ENCODE measurements around the gene MYL1.

Gene MYL1

DNA sequence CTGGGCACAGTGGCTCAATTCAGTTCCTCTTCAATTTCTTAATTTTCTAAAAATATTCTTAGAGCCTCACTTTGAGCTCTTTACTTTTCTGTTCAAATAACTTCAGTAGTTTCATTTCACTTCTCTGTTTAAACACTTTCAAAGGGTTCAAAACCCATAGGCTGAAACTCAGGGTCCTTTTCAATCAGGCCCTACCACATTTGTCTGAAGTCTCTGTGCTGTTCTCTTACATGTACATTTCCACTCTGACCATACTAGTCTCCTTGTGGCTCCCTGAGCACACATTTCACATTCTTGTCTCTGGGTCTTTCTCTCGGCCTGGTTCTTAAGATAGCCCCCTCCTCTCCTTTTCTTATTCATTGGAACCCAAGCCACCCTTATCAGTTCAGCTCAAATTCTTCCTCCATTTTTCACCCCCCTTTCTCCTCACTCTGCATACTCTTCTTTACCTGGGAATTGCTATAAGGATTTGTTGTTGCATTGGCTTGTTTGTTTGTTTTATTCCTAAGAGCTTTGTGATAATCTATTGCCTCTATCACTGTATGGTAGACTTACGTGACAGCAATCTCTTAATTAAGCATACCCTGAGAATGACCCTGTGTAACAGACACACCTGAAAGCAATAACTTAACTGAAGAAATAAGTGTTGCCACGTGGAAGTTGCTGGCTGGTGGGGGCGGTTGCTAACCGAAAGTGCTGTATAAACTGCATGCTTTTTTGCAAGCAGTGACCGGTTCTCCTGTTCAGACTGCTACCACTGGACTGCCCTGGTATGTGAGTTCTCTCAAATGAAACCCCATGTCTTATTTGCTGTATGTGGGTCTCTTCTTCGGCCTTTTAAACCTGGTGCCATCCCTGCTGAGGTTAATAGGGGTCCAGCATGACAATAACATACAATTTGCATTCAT, 62.0 kb downstream of the MYL1 start:
- no peak overlapping the region for H3K27ac Mint-ChIP-seq
- DNase-seq = no peak
- H3K27me3 Mint-ChIP-seq (ENCODE audit: low read depth, poor library complexity) = peaks cover 2% of the 10 kb centered on the region
- H3K4me3 Mint-ChIP-seq = no peak overlapping the region
- H3K9me3 Mint-ChIP-seq = no peaks in the 10 kb centered on the region
- no peaks in the 10 kb centered on the region for H3K4me1 Mint-ChIP-seq
- H3K36me3 Mint-ChIP-seq (ENCODE audit: low read depth) = no peaks in the 10 kb centered on the region
- TF ChIP-seq, protein P1, sequence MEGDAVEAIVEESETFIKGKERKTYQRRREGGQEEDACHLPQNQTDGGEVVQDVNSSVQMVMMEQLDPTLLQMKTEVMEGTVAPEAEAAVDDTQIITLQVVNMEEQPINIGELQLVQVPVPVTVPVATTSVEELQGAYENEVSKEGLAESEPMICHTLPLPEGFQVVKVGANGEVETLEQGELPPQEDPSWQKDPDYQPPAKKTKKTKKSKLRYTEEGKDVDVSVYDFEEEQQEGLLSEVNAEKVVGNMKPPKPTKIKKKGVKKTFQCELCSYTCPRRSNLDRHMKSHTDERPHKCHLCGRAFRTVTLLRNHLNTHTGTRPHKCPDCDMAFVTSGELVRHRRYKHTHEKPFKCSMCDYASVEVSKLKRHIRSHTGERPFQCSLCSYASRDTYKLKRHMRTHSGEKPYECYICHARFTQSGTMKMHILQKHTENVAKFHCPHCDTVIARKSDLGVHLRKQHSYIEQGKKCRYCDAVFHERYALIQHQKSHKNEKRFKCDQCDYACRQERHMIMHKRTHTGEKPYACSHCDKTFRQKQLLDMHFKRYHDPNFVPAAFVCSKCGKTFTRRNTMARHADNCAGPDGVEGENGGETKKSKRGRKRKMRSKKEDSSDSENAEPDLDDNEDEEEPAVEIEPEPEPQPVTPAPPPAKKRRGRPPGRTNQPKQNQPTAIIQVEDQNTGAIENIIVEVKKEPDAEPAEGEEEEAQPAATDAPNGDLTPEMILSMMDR (IDR thresholded peaks at IDR 0.05) = no peak

DNA sequence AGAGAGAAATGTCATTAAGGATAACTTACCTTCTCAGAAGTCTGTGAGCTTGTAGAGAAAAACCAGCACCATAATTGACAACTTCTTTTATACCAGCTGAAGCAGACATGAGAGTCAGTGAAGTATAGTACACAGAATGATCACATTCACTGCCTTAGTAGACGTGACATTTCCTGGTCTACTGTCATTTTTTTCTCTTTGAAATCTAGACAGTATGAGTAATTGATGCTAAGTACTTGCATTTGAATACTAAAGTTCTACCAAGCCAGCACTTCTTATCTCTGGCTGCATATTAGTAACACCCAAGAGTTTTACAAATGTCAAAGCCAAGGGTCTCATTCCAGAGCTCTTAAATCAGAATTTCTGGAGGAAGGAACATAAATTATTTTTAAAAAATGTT, 64.4 kb downstream of the MYL1 start:
- TF ChIP-seq, protein P1 (IDR thresholded peaks at IDR 0.05) = no peak
- Mint-ChIP-seq H3K9me3 (peaks cover 11% of the 10 kb centered on the region), H3K36me3 (ENCODE audit: low read depth) (no peaks in the 10 kb centered on the region), H3K27ac (no peak overlapping the region), H3K4me1 (no peaks in the 10 kb centered on the region), H3K4me3 (no peak overlapping the region), H3K27me3 (ENCODE audit: low read depth, poor library complexity) (peaks cover 2% of the 10 kb centered on the region)
- DNase-seq = no peak

Data from nephron progenitor cell (in vitro differentiated cells).